GF-D8 (cell line): ENCODE data around the gene MYO1D.

Experiments
- DNase-seq: peaks from one replicate; lab custom pipeline; 2025; lab: John Stamatoyannopoulos, UW

The MYO1D gene

DNA sequence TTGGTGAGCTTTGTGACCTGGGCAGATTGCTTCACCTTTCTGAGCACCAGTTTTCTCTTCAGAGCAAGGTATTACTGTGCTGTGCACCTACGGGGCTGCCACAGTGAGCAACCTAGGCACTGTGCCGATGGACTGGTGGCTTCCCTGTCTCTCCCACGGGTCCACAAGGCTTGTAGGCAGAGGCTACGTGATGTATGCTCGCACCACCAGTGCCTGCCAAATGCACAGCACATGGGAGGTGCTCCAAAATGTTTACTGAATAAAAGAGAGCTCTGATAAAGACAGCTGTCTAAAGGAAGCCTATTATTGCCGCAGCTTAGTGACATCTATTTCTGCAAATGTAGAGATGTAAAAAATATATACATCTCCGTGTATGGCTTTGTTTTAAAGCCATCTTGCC, 251.0 kb downstream of the MYO1D start:
- DNase-seq: no peak

DNA sequence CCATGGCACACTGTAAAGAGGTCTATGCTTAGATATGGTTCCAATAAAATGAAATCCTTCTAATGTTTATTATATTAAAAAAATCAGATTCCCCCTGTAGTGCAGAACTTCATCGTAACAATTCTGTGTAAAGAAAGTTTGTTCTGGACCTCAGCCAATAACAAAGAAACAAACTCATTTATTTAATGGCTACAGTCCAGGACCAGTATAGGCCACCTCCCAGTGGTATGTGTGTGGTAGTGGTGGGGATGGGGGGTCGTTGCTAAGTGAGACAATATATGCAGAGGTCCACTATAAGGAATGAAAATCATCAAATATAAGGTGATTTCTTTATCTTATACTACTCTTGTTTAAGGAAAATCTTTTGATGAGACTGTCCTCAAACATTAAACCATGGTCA, 253.7 kb downstream of the MYO1D start:
- no peak for DNase-seq

DNA sequence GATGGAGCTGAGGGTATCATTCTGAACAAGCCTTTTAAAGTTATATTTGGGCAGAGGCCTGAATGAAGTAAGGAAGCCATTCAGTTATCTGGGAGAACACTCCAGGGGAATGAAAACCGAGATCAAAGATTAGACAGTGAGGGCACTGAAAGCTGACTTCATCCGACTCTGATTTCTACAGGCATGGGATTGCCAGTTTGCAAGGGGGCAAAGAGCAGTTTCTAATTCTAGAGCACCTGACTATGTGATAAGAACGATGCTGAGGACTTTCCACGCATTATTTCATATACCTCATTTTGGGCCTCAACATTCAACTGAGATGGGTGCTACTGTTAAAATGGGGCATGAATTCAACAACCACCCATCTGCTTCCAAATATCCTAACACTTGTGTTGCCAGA, 254.4 kb downstream of the MYO1D start:
- no peak for DNase-seq

DNA sequence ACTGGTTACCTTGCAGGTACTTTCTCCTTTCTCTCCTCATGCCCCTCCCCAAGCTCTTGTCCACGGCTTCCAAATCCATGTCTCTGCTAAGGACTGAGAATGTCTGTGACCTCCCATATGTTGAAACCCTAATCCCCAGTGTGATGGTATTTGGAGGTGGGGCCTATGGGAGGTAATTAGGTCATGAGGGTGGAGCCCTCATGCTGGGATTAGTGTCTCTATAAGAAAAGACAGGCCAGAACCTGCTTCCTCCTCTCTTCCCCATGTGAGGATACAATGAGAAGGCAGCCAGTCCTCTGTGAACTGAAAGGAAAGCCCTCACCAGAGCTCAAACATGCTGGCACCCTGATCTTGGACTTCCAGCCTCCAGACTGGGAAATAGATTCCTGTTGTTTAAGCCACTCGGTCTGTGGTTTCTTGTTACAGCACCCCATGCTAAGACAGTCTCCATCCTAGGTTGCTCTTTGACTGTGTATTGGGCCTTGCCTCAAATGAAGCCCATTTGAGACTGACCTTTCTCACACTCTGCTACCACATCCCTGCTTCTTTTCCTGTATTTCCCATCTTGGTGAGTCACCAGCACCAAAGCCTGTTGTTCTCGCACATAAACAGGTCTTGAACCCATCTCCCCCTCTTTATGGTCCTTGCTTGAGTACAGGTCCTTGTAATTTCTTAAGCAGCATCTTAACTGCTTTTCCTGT, 255.2 kb downstream of the MYO1D start:
- DNase-seq: no peak

DNA sequence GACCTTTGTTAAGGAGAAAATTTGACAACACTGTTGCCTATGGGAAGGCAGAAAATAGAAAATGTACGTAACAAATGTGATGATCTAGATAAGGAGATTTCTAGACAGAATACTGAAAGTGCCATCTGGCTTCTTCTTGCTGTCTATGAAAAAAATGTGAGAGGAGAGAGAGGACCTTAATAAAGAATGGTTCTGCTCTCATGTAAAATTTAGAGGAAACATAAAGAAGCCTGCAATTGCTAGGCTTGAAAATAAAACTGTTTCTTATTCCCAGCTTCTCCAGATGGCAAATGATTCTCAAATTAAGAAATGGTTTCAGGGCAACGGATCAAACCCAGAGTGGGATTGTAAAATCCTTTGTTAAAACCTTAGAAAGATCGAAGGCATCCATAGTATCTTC, 261.6 kb downstream of the MYO1D start:
- no peak for DNase-seq

DNA sequence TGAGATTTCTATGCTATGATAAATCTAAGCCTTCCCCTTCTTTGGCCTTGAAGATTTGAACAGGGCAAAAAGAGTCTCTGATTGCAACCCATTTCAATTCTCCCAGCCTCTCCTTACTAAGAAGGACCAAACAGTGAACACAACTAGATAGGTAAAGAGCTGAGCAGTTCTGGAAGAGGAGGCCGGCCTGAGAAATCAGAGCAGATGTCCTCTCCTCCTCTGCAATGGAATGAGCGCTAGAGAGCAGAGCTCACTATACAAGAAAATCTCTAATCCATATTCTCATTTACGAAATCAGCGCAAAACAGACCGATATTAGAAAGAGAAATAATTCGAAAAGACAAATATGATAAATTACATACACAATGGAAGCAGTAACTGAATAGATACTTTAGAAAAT, 266.0 kb downstream of the MYO1D start:
- DNase-seq: no peak

DNA sequence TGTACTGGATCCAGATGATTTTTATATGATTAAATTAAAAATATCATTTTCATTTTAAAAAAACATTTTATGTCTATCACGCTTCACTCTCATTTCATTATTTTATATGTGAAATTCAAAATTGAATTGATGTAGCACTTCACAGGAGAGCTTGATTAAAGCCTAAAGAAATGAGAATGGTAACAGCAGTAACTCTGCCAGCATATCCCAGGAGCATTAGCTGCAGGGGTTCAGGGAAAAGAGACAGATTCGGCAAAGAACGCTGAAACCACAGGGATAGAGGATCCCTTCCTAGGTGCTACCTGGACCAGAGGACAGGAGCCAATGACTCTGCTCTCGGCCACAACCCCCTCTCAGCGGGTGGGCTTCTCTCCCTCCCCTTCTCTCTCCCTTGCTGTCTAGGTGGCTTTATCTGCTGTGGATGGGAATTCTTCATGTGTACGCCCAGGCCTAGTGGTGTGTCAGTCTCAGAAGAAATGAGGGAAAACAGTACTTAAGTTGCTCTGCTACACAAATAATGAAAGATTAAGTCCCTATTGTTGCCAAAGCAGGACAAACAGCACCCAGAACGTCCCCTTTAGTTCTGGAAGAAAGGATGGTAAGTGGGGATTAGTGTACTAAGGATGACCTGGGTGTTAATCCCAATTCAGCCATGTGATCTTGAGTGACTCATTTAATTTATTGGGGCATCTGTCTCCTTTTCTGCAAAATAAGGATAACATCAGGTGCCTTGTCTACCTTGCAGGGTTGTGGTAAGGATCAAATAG, 266.9 kb downstream of the MYO1D start:
- no peak for DNase-seq

DNA sequence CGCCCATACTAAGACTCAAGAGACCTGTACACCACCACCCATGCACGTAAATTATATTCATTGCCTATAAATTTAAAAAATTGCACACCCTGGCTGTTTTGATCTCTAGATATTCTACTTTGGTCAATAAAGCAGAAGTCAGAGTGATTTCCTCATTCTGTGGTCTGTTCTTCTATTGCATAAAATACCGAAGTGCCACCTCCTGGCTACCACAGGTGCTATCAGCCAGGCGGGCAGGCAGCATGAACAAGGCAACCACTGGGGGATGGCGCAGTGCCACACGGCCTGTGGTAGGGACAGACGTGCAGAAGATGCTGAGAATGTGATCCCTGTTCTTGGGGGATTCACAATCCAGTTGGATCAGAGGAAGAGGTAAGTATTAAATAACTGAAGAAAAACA, 267.8 kb downstream of the MYO1D start:
- DNase-seq: peak; percentile 59

DNA sequence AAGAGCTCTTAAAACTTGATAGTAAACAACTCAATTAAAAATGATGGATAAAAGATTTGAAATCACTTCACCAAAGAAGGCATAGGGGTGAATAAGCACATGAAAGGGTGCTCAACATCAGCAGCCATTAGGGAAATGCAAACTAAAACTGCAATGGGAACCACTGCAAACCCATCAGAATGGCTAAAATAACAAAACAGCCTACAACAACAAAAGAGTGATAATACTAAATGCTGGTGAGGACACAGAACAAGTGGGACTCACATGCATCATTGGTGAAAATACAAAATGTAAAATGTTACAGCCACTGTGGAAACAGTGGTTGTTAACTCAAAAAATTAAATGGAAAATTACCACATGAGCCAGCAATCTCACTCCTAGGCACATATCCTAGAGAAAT, 268.7 kb downstream of the MYO1D start:
- DNase-seq: no peak

DNA sequence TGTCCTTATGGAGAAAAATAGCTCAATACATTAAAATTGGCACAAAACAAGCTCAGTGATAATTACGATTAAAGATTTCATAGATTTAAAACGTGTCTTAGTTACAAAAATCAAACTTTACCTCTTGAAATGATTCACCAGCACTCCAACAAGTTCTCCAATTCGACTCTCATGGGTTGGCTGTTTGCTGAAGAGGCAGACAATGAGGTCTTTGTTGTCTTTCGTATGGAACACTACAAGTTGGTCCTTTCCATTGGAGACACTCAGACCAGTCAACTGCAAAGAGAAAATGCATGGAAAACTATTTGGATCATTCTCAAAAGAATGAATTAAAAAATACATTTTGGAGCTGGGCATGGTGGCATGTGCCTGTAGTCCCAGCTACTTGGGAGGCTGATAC, 272.0 kb downstream of the MYO1D start:
- DNase-seq: no peak

DNA sequence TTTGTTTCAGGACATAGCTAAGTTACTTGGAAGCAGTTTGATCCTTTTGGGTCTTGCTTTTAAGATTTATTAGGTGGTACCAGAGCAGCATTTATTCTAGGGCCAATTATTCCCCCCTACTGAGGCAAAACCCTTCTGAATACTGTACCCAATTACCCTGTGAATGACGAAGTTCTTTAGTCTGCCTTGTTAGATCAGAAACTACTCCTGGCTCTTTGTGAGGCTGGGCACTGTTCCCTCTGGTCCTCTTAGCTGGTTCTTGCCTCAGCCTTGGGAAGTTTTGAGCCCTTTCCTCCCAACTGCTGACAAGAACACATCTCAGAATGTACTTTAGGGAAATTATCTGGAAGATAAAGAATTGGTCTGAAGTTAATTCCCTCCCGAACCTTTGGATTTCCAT, 274.5 kb downstream of the MYO1D start:
- no peak for DNase-seq

DNA sequence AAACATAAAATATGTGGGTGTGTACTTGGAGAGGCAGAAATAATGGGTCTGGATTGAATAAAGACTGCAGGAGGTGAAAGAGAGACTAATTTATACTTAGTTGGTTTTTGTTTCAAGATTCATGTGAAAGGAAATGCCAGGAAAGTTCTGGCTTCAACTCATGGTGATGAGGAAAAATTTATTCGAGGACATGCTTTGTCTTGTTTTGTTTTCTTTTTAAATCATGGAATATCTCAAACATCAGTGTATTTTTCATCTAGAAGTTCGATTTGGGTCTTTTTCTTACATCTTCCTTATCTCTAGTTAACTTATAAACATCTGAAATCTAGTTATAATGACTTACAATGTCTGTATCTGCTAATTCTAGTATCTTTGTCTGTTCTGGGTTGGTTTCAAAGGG, 275.1 kb downstream of the MYO1D start:
- no peak for DNase-seq

DNA sequence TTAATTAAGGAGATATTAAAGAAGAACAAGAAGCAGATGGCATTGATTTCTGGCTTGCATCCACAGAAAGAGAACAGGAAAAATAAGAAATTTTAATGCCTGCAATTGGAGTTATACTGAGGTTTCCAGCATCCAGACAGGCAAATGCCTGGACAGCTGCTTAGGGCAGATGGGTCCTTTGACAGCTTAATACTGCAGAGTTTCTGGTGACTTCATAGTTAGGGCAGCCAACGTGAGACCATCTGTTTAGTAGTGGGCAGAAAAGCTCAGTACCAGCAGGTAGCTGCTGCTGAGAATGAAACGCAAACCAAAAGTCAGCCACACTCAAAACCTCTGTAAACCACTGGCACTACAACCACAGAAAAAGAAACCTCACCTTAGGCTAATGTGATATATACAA, 280.3 kb downstream of the MYO1D start:
- no peak for DNase-seq

DNA sequence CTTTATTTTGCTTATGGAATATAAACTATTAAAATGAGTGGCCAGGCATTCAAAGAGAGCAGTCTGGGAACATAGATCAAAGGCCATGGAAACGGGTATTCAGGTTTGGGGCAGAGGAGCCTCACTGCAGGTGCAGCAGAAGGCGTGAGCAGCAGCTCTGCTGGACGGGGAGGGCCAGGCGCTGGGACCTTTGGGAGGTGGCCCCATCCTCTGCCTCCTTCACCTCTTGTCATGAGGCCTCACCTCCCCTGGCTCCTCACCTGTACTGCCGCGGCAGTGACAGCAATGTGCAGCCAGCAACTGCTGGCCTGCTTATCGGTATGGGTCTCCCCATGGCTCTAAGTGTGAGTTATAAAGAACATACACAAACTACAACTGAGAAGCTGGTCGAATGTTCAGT, 280.7 kb downstream of the MYO1D start:
- DNase-seq: no peak

DNA sequence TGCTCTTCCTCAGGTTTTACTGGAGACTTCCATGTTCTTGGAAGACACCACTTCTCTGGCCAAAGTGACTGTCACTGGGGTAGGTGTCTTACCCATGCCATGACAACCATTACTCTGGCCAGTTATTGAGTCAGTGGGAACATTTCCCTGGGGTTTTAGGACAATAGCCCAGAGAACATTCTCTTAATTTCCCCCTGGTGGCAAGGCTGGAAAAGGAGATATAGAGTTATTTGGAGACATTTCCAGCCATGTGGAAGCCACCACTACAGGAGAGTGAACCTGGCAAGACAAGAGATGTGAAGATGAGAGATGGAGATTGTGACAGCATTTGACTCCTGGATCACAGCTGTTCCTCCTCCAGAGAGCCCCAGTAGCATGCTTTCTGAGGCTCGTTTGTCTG, 283.9 kb downstream of the MYO1D start:
- DNase-seq: no peak

DNA sequence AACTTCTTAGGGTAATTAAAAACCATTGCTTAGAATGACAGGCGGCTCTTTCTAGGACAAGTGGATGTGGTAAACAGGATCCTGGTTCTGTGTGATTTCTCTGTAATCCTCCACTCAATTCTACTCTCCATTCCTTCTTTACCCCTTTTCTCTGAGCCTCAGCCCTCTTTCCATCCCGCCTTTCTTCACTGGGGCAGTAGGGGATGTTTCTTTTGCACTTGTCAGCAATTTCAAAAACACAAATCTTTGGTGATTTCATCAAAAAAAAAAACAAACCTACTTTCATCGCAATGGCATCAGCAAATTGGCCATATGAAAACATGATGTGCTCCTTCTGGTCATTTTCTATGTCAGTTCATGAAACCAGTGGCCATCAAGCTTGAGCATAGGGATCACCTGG, 285.5 kb downstream of the MYO1D start:
- DNase-seq: no peak

DNA sequence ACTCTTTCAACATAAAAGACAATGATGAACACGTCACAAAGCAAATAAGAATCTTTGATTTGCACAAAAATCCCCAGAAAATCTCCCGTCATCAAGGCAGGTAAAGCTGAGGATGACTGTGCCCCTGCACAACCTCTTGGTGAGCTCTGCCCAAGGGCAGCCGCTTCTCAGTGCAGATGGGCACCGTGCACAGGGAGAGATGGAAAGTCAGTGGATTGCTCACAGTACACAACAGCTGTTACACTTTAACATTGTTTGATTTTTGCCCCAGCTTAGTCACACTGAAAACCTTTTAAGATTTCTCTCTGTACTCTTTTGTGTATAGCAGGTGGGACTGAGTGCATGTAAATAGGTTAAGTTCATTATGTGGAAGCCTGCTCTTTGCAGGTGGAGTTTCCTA, 285.9 kb downstream of the MYO1D start:
- no peak for DNase-seq

DNA sequence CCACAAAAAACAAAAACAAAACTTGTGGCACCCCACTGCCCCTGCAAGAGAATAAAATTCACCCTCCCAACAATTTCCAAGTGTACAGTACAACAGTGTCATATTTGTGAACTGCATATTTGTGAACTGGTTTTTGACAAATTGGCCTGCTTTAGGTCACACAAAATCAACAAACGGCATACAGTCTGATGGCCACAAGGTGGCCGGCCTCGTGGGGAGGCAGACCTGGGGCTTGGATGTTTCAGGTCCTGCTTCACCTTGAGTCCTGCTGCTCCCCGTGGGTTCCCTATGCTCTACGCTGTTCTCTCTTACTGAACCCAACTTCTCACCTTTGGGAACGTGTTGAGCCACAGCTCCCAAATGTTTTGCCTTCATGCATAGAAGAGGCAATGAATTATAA, 287.9 kb downstream of the MYO1D start:
- DNase-seq: no peak

DNA sequence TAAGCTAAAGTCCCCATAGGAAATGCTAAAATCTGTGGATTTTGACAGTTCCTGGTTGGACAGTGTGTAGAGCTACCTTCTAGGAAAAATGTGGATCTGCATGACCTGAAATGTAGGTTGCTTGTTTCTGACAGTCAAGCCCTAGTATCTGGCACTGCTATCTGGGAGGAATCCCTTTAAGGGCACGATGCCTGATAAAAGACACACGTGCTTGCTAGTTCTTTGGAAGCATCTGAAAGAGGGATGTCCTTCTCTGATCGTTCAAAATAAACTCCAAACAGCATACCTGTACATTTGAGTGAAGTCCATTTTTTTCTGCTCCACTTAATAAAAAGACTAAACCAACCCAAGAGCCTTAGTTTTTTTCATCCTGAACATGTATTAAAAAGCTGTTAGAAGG, 288.8 kb downstream of the MYO1D start:
- DNase-seq: no peak

DNA sequence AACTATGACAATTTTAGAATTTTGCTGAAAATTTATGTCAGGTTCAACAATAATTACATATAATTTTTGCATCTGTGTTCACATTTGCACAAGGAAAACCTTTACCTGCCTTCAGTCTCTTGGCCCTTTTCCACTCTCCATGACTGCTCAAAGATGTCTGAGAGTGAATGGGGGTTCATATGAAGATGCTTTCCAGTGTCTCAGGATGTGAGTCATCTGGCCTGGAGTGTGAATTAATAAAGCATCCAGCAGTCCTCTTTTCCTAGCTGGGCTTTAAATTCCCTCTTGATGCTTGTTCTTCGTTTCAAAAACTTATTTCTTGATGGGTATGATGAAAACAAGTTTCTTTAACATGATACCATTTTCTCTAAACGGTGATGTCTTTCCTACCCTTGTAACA, 290.3 kb downstream of the MYO1D start:
- DNase-seq: no peak

DNA sequence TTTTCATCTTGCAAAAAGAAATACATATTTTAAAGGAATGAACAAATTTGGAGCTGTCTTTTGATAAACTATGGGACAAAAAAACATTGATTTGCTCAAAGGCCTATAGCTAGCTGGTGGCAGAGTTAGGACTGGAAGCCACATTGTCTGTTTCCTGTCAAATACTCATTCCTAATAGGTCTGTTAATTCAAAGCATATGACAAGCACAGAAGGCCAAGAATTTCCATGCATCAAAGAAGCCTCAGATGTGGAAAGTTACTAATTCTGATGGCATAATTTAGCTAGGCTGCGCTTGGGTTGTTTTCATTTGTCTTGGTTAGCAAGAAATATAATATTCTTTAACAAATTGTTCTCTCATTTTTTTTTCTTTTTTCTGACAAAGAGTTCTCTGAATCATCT, 292.1 kb downstream of the MYO1D start:
- no peak for DNase-seq

DNA sequence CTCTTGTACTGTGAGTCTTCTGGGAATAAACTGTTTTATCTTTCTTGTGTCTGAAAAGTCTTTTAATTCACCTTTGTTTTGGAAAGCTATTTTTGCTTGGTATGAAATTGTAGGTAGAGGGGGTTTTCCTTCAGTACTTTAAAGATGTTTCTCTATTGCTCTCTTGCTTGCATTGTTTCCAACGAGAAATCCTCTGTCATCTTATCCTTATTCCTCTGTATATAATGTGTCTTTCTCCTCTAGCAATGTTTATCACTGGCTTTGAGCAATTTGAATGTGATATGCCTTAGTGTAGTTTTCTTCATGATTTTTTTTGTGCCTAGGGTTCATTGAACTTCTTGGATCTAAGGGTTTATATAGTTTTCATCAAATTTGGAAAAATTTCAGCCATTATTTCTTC, 293.9 kb downstream of the MYO1D start:
- no peak for DNase-seq

DNA sequence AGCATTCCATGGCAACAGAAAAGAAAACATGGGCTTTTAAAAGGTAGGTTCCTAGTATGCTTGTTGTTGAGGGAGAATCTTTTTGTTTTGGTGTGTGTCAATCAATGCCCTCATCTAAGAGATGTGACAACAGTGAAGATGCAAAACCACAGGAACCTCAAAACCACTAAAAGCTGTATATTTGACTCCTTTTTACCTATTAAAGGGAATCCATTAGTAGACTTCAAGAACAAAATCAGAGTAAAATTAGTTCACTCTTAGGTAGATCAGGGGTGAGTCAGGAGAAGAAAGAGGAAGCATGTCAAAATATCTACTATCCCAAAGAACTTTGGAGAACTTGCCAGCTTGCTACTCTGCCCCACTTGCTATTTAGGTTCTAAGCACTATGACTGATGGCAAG, 301.1 kb downstream of the MYO1D start:
- DNase-seq: no peak

DNA sequence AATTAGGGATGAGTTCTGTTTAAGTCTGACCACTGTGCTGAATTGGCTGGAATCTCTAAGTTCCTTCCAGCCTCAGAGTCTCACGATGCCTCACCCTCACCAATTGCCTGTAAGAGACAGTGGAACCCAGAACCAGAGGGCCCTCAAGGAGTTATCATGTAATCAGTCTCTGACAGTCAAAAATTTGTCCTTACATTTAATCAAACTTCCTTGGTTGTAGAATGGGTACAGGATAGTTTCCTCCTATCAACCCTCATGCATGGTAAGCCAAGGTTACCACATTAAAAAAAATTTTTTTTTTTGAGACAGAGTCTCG, 306.9 kb downstream of the MYO1D start:
- no peak for DNase-seq
